ENCODE results near the gene PIP5K1B.

DNA sequence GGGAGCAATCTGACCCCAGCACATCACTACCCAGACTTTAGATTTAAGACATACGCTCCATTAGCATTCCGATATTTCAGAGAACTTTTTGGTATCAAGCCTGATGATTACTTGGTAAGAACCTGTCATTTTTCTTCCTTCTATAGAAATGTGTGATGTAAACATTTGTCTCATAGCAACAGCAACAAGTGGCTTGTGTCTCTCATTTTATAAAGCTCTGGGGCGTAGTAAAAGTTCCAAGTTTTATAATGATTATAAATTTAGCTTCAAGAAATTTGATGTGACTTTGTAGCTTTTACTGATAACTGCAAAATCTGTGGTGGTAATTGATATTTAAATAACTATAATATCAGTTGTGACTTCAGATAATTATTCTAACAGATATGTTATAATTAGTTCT lies 171.6 kb downstream of the PIP5K1B start:
- TF ChIP-seq, protein P1, sequence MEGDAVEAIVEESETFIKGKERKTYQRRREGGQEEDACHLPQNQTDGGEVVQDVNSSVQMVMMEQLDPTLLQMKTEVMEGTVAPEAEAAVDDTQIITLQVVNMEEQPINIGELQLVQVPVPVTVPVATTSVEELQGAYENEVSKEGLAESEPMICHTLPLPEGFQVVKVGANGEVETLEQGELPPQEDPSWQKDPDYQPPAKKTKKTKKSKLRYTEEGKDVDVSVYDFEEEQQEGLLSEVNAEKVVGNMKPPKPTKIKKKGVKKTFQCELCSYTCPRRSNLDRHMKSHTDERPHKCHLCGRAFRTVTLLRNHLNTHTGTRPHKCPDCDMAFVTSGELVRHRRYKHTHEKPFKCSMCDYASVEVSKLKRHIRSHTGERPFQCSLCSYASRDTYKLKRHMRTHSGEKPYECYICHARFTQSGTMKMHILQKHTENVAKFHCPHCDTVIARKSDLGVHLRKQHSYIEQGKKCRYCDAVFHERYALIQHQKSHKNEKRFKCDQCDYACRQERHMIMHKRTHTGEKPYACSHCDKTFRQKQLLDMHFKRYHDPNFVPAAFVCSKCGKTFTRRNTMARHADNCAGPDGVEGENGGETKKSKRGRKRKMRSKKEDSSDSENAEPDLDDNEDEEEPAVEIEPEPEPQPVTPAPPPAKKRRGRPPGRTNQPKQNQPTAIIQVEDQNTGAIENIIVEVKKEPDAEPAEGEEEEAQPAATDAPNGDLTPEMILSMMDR (IDR thresholded peaks at IDR 0.05; ENCODE audit: insufficient read depth, low read depth, low read length) = no peak
- no peak for TF ChIP-seq EZH2 (IDR thresholded peaks at IDR 0.05; ENCODE audit: insufficient read depth, low read length)

All from astrocyte (in vitro differentiated cells and primary cell).